Measurements from ENCODE around the gene OR6B1. TPM values are rescaled to one million over a fixed set of nuclear protein-coding genes. Genes with fewer than 3 reads are reported as not detected.

Gene OR6B1
- total RNA-seq, 4 donors from 2014 or later: not detected

GRCh38 chr7:144057954-144058353 lies 57.8 kb downstream of the OR6B1 start:
- no peak for ATAC-seq (ENCODE audit: low FRiP score)
- no peak for DNase-seq (ENCODE audit: low spot score)
- no peak for TF ChIP-seq CTCF (IDR thresholded peaks at IDR 0.05)

Other genes with a start within 250 kb of the OR6B1 start
- 1 to 10 TPM in 1 of 4 donors, under 1 TPM in 2, not detected in 1; 0.38 to 3.3 (median 0.48) TPM for gene CTAGE6, start 242.6 kb upstream of the OR6B1 start, total RNA-seq
- 10 to 100 TPM; 29.3 to 67.4 (median 56.3) TPM for gene TCAF1, start 98.1 kb upstream of the OR6B1 start, total RNA-seq
- not detected for gene OR2F2, start 65.1 kb upstream of the OR6B1 start, total RNA-seq
- not detected for gene OR2F1, start 45.5 kb upstream of the OR6B1 start, total RNA-seq
- gene OR2A5, start 48.6 kb downstream of the OR6B1 start, total RNA-seq: not detected
- not detected for gene OR2A25, start 69.5 kb downstream of the OR6B1 start, total RNA-seq
- not detected for gene OR2A12, start 86.0 kb downstream of the OR6B1 start, total RNA-seq
- gene OR2A2, start 109.3 kb downstream of the OR6B1 start, total RNA-seq: not detected
- not detected for gene OR2A14, start 122.9 kb downstream of the OR6B1 start, total RNA-seq
- 1 to 10 TPM in 3 of 4 donors, not detected in 1; 1.8 to 6.7 (median 2.3) TPM for gene CTAGE4, start 183.1 kb downstream of the OR6B1 start, total RNA-seq
- gene ARHGEF35, start 195.5 kb downstream of the OR6B1 start, total RNA-seq: 1 to 10 TPM; 2.8 to 6.7 (median 4.1) TPM
- 1 to 10 TPM in 1 of 4 donors, not detected in 3; 1.0 TPM for gene OR2A42, start 239.3 kb downstream of the OR6B1 start, total RNA-seq